GM12892 (cell line): ENCODE measurements around the gene GALNT9.

ENCODE experiments used
- POLR2A ChIP-seq: IDR thresholded peaks from 2 replicates; pipeline ENCODE4 v1.6.1; 2011; ENCODE audit warnings: low read depth, low read length, control low read depth
- TAF1 ChIP-seq: IDR thresholded peaks from 2 replicates; pipeline ENCODE4 v1.6.1; 2011; ENCODE audit warnings: low read depth, mild to moderate bottlenecking, control low read depth, low read length, borderline replicate concordance

- TF ChIP-seq POLR2A = no peak
- no peak for TF ChIP-seq TAF1
These were observed 73.7 kb downstream of the GALNT9 start for GRCh38 chr12:132255642-132256041.
